Fibroblast of villous mesenchyme (primary cell): ENCODE data around the gene RMDN2. TPM values are rescaled to one million over a fixed set of nuclear protein-coding genes. Genes with fewer than 3 reads are reported as not detected.

ENCODE experiments used
- DNase-seq: peaks from one replicate; pipeline ENCODE4 v3.0.0-alpha.2; 2010; ENCODE audit warnings: low read depth
- H3K4me3 ChIP-seq: 2 replicates; pipeline ENCODE4 v1.5.1; 2011; ENCODE audit warnings: low read depth, mild to moderate bottlenecking, low read length
- CTCF ChIP-seq: IDR thresholded peaks from 2 replicates; pipeline ENCODE4 v1.5.1; 2012; ENCODE audit warnings: low read depth, mild to moderate bottlenecking, low read length; ENCODE audit not compliant: insufficient read depth
- total RNA-seq: library from RNA; depleted of rRNA; stranded (reverse); fragments of >200 nt; gene quantifications from 2 replicates; pipeline ENCODE4 v1.2.3, GENCODE V29; 2012

Gene RMDN2
- total RNA-seq, result 5.8 and 9.5 TPM in 2 replicates

- H3K4me3 ChIP-seq, result peak within 1 kb of the TSS; percentile 79
- DNase-seq, result peak; percentile 92
- peak; percentile 3 for TF ChIP-seq CTCF
Observed at GRCh38 chr2:37925063-37925897, at the start of gene RMDN2. Gene RMDN2, plus strand, starts transcription at chr2:37925287. Its CDS starts 3,991 bp downstream, at chr2:37929278.

GRCh38 chr2:37875403-37875906 is 49.6 kb upstream of the RMDN2 start:
- TF ChIP-seq CTCF, result no peak
- DNase-seq, result no peak
- no peak overlapping the region for H3K4me3 ChIP-seq

GRCh38 chr2:37876227-37876626 is 48.9 kb upstream of the RMDN2 start:
- DNase-seq, result no peak
- no peak overlapping the region for H3K4me3 ChIP-seq
- no peak for TF ChIP-seq CTCF

- peak; percentile 70 for DNase-seq
- peak; percentile 68 for TF ChIP-seq CTCF
- H3K4me3 ChIP-seq, result no peak overlapping the region
Observed at GRCh38 chr2:37877457-37878315, 47.4 kb upstream of the RMDN2 start.

GRCh38 chr2:37878536-37878935 is 46.6 kb upstream of the RMDN2 start:
- no peak for DNase-seq
- no peak for TF ChIP-seq CTCF
- no peak overlapping the region for H3K4me3 ChIP-seq

GRCh38 chr2:37880551-37880950 is 44.5 kb upstream of the RMDN2 start:
- peak; percentile 6 for TF ChIP-seq CTCF
- DNase-seq, result no peak
- H3K4me3 ChIP-seq, result no peak overlapping the region
